HL-60 (cell line): ENCODE data around the gene TEX22.

Source experiments
- DNase-seq, 2 experiments: peaks; one replicate each; pipeline ENCODE4 v3.0.0-alpha.2; 2010 to 2020; ENCODE audit warnings: low read depth in 1 of 2, low spot score in 1 of 2
- H3K27ac ChIP-seq: fragments of 250-450 bp; sonication (Bioruptor Pico); replicated peaks from 2 replicates; pipeline ENCODE4 v1.5.1; 2020; ENCODE audit warnings: mild to moderate bottlenecking, moderate library complexity
- H3K27me3 ChIP-seq: fragments of 250-450 bp; sonication (Bioruptor Pico); 2 replicates; pipeline ENCODE4 v1.5.1; 2021; ENCODE audit warnings: mild to moderate bottlenecking, moderate library complexity; ENCODE audit not compliant: insufficient read depth, poor library complexity, severe bottlenecking
- H3K4me3 ChIP-seq: replicated peaks from 2 replicates; pipeline ENCODE4 v1.5.1; 2011; ENCODE audit warnings: mild to moderate bottlenecking, control low read depth, low read length; ENCODE audit not compliant: insufficient read depth
- GABPA ChIP-seq: IDR thresholded peaks from 2 replicates; pipeline ENCODE4 v1.6.1; 2012; ENCODE audit warnings: low read depth
- POLR2AphosphoS5 ChIP-seq: IDR thresholded peaks from 2 replicates; pipeline ENCODE4 v1.6.1; 2012; ENCODE audit warnings: low read depth
- SPI1 ChIP-seq: IDR thresholded peaks from 2 replicates; pipeline ENCODE4 v1.6.1; 2012; ENCODE audit warnings: low read depth, mild to moderate bottlenecking, borderline replicate concordance
- TF ChIP-seq, protein P1 (sequence below): IDR thresholded peaks from 2 replicates; pipeline ENCODE4 v1.6.1; 2012; ENCODE audit warnings: low read depth; ENCODE audit not compliant: insufficient replicate concordance
- TF ChIP-seq, protein P2 (sequence below): IDR thresholded peaks from one replicate; pipeline ENCODE4 v1.5.1; 2011; ENCODE audit warnings: low read length, control low read depth, inconsistent platforms; ENCODE audit not compliant: insufficient read depth

TEX22 gene

GRCh38 chr14:105440554-105440900, 42.2 kb downstream of the TEX22 start:
- Histone ChIP-seq H3K4me3 (no peak overlapping the region), H3K27ac (no peak overlapping the region), H3K27me3 (no peaks in the 10 kb centered on the region)
- TF ChIP-seq GABPA (no peak), SPI1 (no peak), POLR2AphosphoS5 (no peak)
- TF ChIP-seq, protein P1, sequence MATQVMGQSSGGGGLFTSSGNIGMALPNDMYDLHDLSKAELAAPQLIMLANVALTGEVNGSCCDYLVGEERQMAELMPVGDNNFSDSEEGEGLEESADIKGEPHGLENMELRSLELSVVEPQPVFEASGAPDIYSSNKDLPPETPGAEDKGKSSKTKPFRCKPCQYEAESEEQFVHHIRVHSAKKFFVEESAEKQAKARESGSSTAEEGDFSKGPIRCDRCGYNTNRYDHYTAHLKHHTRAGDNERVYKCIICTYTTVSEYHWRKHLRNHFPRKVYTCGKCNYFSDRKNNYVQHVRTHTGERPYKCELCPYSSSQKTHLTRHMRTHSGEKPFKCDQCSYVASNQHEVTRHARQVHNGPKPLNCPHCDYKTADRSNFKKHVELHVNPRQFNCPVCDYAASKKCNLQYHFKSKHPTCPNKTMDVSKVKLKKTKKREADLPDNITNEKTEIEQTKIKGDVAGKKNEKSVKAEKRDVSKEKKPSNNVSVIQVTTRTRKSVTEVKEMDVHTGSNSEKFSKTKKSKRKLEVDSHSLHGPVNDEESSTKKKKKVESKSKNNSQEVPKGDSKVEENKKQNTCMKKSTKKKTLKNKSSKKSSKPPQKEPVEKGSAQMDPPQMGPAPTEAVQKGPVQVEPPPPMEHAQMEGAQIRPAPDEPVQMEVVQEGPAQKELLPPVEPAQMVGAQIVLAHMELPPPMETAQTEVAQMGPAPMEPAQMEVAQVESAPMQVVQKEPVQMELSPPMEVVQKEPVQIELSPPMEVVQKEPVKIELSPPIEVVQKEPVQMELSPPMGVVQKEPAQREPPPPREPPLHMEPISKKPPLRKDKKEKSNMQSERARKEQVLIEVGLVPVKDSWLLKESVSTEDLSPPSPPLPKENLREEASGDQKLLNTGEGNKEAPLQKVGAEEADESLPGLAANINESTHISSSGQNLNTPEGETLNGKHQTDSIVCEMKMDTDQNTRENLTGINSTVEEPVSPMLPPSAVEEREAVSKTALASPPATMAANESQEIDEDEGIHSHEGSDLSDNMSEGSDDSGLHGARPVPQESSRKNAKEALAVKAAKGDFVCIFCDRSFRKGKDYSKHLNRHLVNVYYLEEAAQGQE = no peak
- TF ChIP-seq, protein P2, sequence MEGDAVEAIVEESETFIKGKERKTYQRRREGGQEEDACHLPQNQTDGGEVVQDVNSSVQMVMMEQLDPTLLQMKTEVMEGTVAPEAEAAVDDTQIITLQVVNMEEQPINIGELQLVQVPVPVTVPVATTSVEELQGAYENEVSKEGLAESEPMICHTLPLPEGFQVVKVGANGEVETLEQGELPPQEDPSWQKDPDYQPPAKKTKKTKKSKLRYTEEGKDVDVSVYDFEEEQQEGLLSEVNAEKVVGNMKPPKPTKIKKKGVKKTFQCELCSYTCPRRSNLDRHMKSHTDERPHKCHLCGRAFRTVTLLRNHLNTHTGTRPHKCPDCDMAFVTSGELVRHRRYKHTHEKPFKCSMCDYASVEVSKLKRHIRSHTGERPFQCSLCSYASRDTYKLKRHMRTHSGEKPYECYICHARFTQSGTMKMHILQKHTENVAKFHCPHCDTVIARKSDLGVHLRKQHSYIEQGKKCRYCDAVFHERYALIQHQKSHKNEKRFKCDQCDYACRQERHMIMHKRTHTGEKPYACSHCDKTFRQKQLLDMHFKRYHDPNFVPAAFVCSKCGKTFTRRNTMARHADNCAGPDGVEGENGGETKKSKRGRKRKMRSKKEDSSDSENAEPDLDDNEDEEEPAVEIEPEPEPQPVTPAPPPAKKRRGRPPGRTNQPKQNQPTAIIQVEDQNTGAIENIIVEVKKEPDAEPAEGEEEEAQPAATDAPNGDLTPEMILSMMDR = no peak
- DNase-seq = no peak

DNA sequence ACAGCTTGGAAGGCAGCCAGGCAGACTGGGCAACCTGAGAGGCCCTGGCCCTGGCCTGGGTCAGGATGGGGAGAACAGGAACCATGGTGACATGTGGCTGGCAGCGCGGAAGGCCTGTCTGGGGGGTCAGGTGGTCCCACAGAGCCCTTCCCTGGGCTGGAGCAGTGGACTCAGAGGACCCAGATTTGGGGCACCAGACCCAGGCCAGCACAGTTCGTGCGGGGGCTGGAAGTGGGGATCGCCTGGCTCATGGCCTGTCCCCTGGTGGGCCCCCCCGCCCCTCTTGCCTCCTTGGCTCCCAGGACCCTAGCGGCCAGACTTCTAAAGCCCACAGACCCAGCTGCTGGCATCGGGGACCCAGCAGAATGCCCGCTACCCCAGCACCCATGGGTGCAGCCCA, 42.7 kb downstream of the TEX22 start:
- no peak for DNase-seq
- no peak for TF ChIP-seq POLR2AphosphoS5
- TF ChIP-seq, protein P2 = no peak
- no peak for TF ChIP-seq GABPA
- TF ChIP-seq, protein P1 = no peak
- TF ChIP-seq SPI1 = no peak
- H3K27ac ChIP-seq = no peak overlapping the region

DNA sequence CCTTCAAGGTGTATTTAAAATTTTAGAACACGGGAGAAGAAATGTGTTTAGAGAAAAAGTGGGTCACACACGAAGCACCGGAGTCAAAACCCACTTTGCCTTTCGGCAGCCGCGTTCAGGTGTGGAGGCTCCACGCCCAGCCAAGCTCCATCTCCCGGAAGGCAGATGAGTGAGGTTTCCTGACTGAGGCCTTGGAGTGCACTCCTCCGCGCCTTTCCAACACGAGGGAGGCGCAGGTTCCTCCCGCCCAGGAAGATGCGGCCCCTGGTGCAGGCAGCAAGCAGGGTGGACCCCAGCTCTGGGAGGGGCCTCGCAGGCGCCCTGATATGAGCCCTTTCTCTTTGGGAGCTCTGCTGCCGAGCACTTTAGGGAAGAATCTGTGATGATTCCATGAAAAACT, 43.8 kb downstream of the TEX22 start:
- DNase-seq = no peak
- Histone ChIP-seq H3K27me3 (no peaks in the 10 kb centered on the region), H3K4me3 (no peak overlapping the region), H3K27ac (no peak overlapping the region)
- TF ChIP-seq SPI1 (no peak), POLR2AphosphoS5 (no peak), GABPA (no peak)
- TF ChIP-seq, protein P1 = no peak
- TF ChIP-seq, protein P2 = no peak

More for the DNA sequence above, 42.7 kb downstream of the TEX22 start:
- H3K4me3 ChIP-seq = no peak overlapping the region
- H3K27me3 ChIP-seq = no peaks in the 10 kb centered on the region
